PC-3 (cell line): Measurements from ENCODE around the gene MUS81. TPM values are rescaled to one million over a fixed set of nuclear protein-coding genes. Genes with fewer than 3 reads are reported as not detected.

ENCODE experiments used
- ATAC-seq: fragments of 200-7000 bp; cut with Tn5 transposase; 2 replicates; pipeline ENCODE4 v1.9.1; 2020; ENCODE audit warnings: mild to moderate bottlenecking, moderate library complexity
- BruUV-seq: library from RNA; stranded (reverse); fragments of 400-500 nt; replicated peaks from 2 replicates; lab custom pipeline; 2021; lab: Mats Ljungman, UMichigan
- CTCF ChIA-PET: fragments of 300-600 bp; sonication (Branson Sonifier 250); formaldehyde crosslinking; loops from one replicate; lab custom pipeline; 2022; ENCODE audit warnings: antibody characterized with exemption; lab: Charles Lee
- POLR2A ChIA-PET: fragments of 300-600 bp; sonication (Branson Sonifier 250); formaldehyde crosslinking; loops from one replicate; lab custom pipeline; 2022; ENCODE audit warnings: antibody characterized with exemption; ENCODE audit not compliant: unreplicated experiment; lab: Charles Lee
- DNase-seq: peaks from one replicate; pipeline ENCODE4 v3.0.0-alpha.2; 2015
- H2AFZ ChIP-seq: fragments of 300-600 bp; sonication (generic); 2 replicates; pipeline ENCODE4 v1.6.0; 2016; ENCODE audit warnings: antibody characterized with exemption, low read length
- H3F3A ChIP-seq: fragments of 300-600 bp; sonication (generic); one replicate; pipeline ENCODE4 v1.6.0; 2017; ENCODE audit warnings: antibody characterized with exemption, low read length, control low read depth, mild to moderate bottlenecking; ENCODE audit not compliant: unreplicated experiment
- H3K27ac ChIP-seq: fragments of 300-600 bp; sonication (generic); 2 replicates; pipeline ENCODE4 v1.5.1; 2016; ENCODE audit warnings: mild to moderate bottlenecking, low read length
- H3K27me3 ChIP-seq: fragments of 300-600 bp; sonication (generic); 2 replicates; pipeline ENCODE4 v1.6.1; 2016; ENCODE audit warnings: low read length, mixed read lengths
- H3K36me3 ChIP-seq: fragments of 300-600 bp; sonication (generic); 2 replicates; pipeline ENCODE4 v1.6.1; 2016; ENCODE audit warnings: low read depth, mixed run types, low read length, mixed read lengths
- H3K4me1 ChIP-seq: fragments of 300-600 bp; sonication (generic); 2 replicates; pipeline ENCODE4 v1.5.1; 2016; ENCODE audit warnings: low read length; ENCODE audit not compliant: insufficient read depth
- H3K4me2 ChIP-seq: fragments of 300-600 bp; sonication (generic); 2 replicates; pipeline ENCODE4 v1.6.0; 2016; ENCODE audit warnings: low read length
- H3K4me3 ChIP-seq: fragments of 300-600 bp; sonication (generic); 2 replicates; pipeline ENCODE4 v1.5.1; 2016; ENCODE audit warnings: mild to moderate bottlenecking, low read length, mixed read lengths
- H3K79me2 ChIP-seq: fragments of 300-600 bp; sonication (generic); 2 replicates; pipeline ENCODE4 v1.6.1; 2017; ENCODE audit warnings: low read length, mixed read lengths
- H3K9ac ChIP-seq: fragments of 300-600 bp; sonication (generic); 2 replicates; pipeline ENCODE4 v1.6.0; 2016; ENCODE audit warnings: mild to moderate bottlenecking, low read length
- H3K9me2 ChIP-seq: fragments of 300-600 bp; sonication (generic); replicated peaks from 2 replicates; pipeline ENCODE4 v1.6.1; 2016; ENCODE audit warnings: mixed run types, low read length, mixed read lengths
- H3K9me3 ChIP-seq: fragments of 300-600 bp; sonication (generic); 2 replicates; pipeline ENCODE4 v1.6.1; 2016; ENCODE audit warnings: low read length, mixed read lengths
- H4K20me1 ChIP-seq: fragments of 300-600 bp; sonication (generic); 2 replicates; pipeline ENCODE4 v1.6.1; 2016; ENCODE audit warnings: low read length, mixed read lengths
- CTCF ChIP-seq: fragments of 300-600 bp; sonication (generic); conservative IDR thresholded peaks from 2 replicates; pipeline ENCODE4 v1.5.1; 2017; ENCODE audit warnings: antibody characterized with exemption, low read depth, mild to moderate bottlenecking, low read length
- EZH2 ChIP-seq: fragments of 300-600 bp; sonication (generic); IDR thresholded peaks from one replicate; pipeline ENCODE4 v1.6.1; 2017; ENCODE audit warnings: antibody characterized with exemption, mild to moderate bottlenecking, low read length; ENCODE audit not compliant: unreplicated experiment
- EZH2phosphoT487 ChIP-seq: fragments of 300-600 bp; sonication (generic); IDR thresholded peaks from 2 replicates; pipeline ENCODE4 v1.6.1; 2018; ENCODE audit warnings: mild to moderate bottlenecking, antibody characterized with exemption, low read length, borderline replicate concordance
- intact Hi-C: fragments of 100-400 bp; cut with micrococcal nuclease; formaldehyde crosslinking; loops from 2 replicates; pipeline ENCODE4 v1.9.0; 2023
- total RNA-seq: library from RNA; depleted of rRNA; stranded (reverse); fragments of >200 nt; gene quantifications from 2 replicates; pipeline ENCODE4 v1.2.3, GENCODE V29; 2014

MUS81 gene
- total RNA-seq, 1 experiment from 2014 or later, result 82.0 TPM

GRCh38 chr11:65872586-65873317 is 12.5 kb downstream of the MUS81 start, which contains the start of gene EFEMP2:
Gene EFEMP2, minus strand, starts transcription at chr11:65872800. Its CDS starts 446 bp downstream, at chr11:65872354.
- no peaks in the 10 kb centered on the region for H3K36me3 ChIP-seq
- H3K9me3 ChIP-seq, result no peaks in the 10 kb centered on the region
- no peak within 1 kb of the TSS for H3K27ac ChIP-seq
- no peaks in the 10 kb centered on the region for H3K9me2 ChIP-seq
- H3K27me3 ChIP-seq, result no peaks in the 10 kb centered on the region
- no TSS peak for BruUV-seq
- DNase-seq (no peak), ATAC-seq (0 out of 2 replicates have a peak, but pooled peaks have one; percentile 2)
- no peaks in the 10 kb centered on the region for H4K20me1 ChIP-seq
- H3F3A ChIP-seq, result no peaks in the 10 kb centered on the region
- peak within 1 kb of the TSS; percentile 55 for H3K9ac ChIP-seq
- H3K4me2 ChIP-seq, result peak within 1 kb of the TSS; percentile 99
- peaks cover 6% of the 10 kb centered on the region for H3K4me1 ChIP-seq
- intact Hi-C loops, result no loop called here
- H3K4me3 ChIP-seq, result peak within 1 kb of the TSS; percentile 78
- no peaks in the 10 kb centered on the region for H3K79me2 ChIP-seq
- H2AFZ ChIP-seq, result peak within 1 kb of the TSS; percentile 87
- CTCF ChIA-PET, result interaction anchor here (1.0 kb wide), 1 partner anchor 13 kb away, joined by 3 read pairs; the partner anchor contains the start of gene MUS81
- POLR2A ChIA-PET, result interaction anchor here (0.7 kb wide), 1 partner anchor 12 kb away, joined by 3 read pairs; no protein-coding TSS in a partner anchor
- TF ChIP-seq EZH2phosphoT487 (no peak), CTCF (no peak), EZH2 (no peak)

GRCh38 chr11:65873318-65874156 is 13.3 kb downstream of the MUS81 start:
- Histone ChIP-seq H3K36me3 (no peaks in the 10 kb centered on the region), H4K20me1 (no peaks in the 10 kb centered on the region), H2AFZ (peak overlapping the region; percentile 87), H3K4me3 (peak overlapping the region; percentile 78), H3F3A (no peaks in the 10 kb centered on the region), H3K4me1 (peaks cover 6% of the 10 kb centered on the region), H3K9me2 (no peaks in the 10 kb centered on the region), H3K9ac (peak overlapping the region; percentile 55), H3K9me3 (no peaks in the 10 kb centered on the region), H3K4me2 (peak overlapping the region; percentile 99), H3K27me3 (no peaks in the 10 kb centered on the region), H3K27ac (no peak overlapping the region), H3K79me2 (no peaks in the 10 kb centered on the region)
- intact Hi-C loops, result no loop called here
- TSS peak; percentile 82 for BruUV-seq
- no peak for TF ChIP-seq EZH2phosphoT487
- TF ChIP-seq EZH2, result no peak
- TF ChIP-seq CTCF, result no peak
- ChIA-PET CTCF (interaction anchor here (1.0 kb wide), 1 partner anchor 15 kb away, joined by 3 read pairs; the partner anchor contains the start of gene FIBP), POLR2A (interaction anchor here (0.7 kb wide), 1 partner anchor 13 kb away, joined by 3 read pairs; no protein-coding TSS in a partner anchor)
- peak; percentile 98 for DNase-seq
- peak; percentile 76 for ATAC-seq
